Inflammatory macrophage treated with lipopolysaccharide for 4 hours (primary cell): ENCODE data around the gene HYCC1.
"Not testable (repeated sequence)": the region's sequence is repeated elsewhere in the genome, so short reads cannot be mapped to it uniquely, and the experiment has no call there.

ENCODE experiments used
- DNase-seq: peaks from one replicate; pipeline ENCODE4 v3.0.0-alpha.2; 2020

Gene HYCC1

DNA sequence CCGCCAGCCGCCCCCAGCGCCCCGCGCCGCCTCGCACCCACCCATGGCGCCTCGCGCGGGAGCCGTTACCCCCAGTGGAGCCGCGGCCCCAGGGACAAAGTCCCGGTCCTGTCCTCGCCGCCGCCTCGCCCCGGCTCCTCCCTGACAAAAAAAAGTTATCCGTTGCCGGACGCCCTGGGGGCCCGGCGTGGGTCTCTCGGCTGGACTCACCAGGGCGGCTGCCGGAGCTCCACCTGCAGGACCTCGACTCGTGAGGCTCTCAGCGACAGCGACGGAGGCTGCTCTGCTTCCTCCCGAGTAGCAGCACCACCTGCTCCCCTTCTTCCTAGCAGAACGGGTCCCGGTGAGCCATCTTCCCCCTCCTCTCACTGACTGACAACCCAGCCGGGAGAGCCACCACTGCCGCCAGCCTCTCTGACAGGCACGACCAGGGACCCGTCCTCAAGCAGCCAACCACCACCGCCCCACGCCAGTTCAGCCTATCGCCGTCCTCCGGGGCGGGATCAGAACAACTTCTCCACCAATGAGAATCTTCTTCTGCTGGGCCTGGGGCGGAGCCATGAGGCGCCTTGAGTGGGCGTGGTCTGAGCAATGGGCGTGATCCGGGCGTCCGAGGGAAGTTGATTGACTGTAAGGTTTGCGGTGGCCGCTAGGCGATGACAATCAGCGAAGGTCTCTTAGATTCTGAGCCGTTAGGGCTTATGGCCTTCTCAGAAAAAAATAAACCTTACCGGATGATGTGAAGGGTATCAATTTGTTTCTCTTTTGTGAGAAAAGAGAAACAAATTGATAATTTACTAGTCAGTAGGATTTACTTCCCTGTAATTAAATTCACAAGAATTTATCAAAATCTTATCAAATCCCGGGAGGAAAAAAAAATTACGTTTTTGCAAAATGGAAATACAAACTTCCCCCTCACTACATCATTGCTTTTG is at the start of gene HYCC1:
Gene HYCC1 (minus strand): TSS at position 416 of the 935 bp plus-strand sequence. CDS start 23,019 bp downstream, outside the sequence.
- DNase-seq, result peak; percentile 99

DNA sequence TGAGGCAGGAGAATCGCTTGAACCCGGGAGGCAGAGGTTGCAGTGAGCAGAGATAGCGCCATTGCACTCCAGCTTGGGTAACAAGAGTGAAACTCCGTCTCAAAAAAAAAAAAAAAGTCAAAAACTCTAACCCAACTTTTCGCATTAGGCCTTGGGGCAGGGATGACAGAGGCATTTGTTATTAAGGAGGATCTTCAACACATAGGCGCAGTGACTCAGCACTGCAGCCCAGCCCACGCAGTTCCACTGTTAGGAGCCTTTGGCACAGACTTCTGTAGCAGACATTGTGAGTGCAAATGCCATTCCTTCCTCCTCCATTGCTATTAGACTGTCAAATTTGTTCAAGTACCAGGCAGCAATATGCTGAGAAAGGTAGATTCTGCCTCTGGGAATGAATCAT is 48.5 kb upstream of the HYCC1 start:
- peak; percentile 48 for DNase-seq

DNA sequence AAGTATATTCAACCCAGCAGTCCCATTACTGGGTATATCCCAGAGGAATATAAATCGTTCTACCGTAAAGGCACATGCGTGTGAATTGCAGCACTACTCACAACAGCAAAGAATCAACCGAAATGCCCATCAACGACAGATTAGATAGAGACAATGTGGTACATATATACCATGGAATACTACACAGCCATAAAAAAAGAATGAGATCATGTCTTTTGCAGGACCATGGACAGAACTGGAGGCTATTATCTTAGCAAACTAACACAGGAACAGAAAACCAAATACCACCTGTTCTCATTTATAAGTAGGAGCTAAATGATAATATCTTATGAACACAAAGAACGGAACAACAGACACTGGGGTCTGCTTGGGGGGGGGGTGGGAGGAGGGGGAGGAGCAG is 47.4 kb upstream of the HYCC1 start:
- no peak for DNase-seq

DNA sequence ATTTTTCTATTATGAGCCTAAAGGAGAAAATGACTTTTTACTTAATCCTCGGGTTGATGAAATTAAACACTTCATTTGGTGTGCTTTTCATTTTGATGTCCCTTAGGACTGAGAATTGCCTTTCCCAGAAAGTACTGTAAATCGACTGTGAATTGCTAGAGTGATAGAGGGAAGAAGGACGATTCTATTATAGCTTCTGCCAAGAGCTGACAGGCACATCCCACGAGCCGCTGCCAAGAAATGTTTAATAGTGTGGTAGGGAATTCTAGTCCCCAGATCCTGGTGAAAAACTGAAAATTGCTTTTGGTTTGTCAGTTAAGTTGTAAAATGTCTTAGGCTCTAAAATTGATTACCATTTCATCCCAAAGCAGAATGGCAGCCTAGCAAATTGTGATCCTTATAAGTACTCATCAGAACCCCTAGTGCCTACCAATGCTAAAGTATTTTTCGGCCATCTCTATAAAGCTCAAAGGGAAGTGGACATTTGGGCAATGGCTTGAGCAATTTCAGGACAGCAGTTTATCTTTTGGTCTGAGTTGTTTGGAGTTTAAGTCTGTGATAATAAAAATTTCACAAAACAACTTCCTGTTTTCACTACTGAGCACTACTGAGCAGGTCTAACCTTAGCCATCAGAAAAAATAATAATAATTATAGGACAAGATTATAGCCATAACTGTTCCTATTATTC is 44.6 kb upstream of the HYCC1 start:
- DNase-seq, result peak; percentile 29

DNA sequence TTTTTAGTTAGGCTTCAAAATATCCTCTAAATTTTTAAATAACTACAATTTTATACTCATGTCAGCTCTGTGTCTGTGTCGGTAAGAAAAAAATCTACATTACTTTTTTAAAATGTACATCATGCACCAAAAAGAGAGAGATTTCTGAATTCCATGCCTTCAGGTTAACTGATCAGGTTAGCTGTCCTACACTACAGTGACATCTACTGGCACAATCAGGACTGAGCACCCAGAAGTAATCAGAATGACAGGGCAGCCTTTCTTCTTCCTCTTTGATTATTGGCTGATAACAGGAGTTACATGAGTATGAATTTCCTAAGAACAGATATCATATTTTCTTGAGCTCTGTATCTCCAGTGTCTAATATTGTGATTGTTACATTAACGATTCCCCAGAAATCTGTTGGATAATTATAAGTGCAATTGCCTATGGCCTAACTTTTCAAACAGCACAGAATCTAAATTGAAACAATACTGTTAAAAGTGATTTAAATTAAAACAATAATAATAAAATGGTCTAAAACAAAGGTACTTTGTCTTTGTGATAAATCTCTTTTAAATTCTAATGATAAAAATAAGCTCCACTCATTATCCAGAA is 41.8 kb upstream of the HYCC1 start:
- peak; percentile 76 for DNase-seq

DNA sequence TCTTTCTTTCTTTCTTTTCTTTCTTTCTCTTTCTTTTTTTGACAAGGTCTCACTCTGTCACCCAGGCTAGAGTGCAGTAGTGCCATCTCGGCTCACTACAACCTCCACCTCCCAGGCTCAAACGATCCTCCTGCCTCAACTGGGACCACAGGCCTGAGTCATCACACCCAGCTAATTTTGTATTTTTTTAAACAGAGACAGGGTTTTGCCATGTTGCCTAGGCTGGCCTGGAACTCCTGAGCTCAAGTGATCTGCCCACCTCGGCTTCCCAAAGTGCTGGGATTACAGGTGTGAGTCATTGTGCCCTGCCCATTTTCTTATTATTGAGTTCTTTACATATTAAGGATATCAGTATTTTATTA is 37.2 kb upstream of the HYCC1 start:
- DNase-seq, result not testable (repeated sequence)

DNA sequence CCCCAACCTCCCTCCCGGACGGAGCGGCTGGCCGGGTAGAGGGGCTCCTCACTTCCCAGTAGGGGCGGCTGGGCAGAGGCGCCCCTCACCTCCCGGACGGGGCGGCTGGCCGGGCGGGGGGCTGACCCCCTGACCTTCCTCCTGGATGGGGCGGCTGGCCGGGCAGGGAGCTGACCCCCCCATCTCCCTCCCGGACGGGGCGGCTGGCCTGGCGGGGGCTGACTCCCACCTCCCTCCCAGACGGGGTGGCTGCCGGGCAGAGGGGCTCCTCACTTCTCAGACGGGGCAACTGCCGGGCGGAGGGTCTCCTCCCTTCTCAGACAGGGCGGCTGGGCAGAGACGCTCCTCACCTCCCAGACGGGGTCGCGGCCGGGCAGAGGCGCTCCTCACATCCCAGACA is 32.4 kb upstream of the HYCC1 start:
- not testable (repeated sequence) for DNase-seq

DNA sequence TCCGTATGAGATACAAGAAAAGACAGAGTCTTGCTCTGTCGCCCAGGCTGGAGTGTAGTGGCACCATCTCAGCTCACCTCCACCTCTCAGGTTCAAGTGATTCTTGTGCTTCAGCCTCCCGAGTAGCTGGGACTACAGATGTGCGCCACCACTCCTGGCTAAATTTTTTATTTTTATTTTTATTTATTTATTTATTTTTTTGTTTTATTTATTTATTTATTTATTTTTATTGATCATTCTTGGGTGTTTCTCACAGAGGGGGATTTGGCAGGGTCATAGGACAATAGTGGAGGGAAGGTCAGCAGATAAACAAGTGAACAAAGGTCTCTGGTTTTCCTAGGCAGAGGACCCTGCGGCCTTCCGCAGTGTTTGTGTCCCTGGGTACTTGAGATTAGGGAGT is 31.2 kb upstream of the HYCC1 start:
- not testable (repeated sequence) for DNase-seq

DNA sequence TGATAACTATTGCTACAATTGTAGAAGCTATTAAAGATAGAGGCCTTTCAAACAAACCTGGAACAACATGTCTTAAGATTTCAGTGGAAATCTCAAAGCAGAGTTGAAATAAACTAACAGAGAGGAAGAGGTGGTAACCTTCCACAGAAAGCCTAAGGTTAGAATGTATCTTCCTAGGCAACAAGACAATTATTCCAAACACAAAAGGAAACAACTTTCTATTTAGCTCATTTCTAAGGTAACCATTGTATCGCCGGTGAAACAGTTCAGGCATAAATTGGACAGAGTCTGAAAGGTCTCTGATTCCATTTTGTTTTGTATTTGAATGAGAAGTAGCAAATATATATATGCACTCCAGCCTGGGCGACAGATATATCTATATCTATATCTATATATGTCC is 30.7 kb upstream of the HYCC1 start:
- no peak for DNase-seq

DNA sequence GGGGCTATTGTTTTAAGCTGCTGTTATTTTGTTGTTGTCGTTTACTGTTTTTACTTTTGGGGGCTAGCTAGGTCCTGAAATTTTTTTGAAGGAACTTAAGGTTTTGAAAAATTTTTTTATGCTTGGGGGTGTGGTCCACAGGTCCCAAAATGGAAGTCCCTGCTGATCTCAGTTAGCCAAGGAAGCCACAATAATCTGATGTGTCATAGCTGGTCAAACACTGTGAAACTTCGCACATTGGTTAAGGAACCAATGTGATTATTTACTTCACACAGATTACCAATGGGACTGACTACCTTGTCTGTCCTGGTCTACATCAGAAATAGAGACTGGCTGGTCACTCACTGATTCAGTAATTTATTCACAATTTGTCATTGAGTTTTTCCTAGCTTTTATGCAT is 29.5 kb upstream of the HYCC1 start:
- peak; percentile 19 for DNase-seq

DNA sequence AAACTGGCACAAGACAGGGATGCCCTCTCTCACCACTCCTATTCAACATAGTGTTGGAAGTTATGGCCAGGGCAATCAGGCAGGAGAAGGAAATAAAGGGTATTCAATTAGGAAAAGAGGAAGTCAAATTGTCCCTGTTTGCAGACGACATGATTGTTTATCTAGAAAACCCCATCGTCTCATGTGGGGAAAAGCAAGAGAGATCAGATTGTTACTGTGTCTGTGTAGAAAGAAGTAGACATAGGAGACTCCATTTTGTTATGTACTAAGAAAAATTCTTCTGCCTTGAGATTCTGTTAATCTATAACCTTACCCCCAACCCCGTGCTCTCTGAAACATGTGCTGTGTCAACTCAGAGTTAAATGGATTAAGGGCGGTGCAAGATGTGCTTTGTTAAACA is 25.7 kb upstream of the HYCC1 start:
- not testable (repeated sequence) for DNase-seq

DNA sequence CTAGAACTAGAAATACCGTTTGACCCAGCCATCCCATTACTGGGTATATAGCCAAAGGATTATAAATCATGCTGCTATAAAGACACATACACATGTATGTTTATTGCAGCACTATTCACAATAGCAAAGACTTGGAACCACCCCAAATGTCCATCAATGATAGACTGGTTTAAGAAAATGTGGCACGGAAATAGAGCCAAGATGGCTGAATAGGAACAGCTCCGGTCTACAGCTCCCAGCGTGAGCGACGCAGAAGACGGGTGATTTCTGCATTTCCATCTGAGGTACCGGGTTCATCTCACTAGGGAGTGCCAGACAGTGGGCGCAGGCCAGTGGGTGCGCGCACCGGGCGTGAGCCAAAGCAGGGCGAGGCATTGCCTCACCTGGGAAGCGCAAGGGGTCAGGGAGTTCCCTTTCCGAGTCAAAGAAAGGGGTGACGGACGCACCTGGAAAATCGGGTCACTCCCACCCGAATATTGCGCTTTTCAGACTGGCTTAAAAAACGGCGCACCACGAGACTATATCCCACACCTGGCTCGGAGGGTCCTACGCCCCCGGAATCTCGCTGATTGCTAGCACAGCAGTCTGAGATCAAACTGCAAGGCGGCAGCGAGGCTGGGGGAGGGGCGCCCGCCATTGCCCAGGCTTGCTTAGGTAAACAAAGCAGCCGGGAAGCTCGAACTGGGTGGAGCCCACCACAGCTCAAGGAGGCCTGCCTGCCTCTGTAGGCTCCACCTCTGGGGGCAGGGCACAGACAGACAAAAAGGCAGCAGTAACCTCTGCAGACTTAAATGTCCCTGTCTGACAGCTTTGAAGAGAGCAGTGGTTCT is 21.8 kb upstream of the HYCC1 start:
- DNase-seq, result not testable (repeated sequence)

DNA sequence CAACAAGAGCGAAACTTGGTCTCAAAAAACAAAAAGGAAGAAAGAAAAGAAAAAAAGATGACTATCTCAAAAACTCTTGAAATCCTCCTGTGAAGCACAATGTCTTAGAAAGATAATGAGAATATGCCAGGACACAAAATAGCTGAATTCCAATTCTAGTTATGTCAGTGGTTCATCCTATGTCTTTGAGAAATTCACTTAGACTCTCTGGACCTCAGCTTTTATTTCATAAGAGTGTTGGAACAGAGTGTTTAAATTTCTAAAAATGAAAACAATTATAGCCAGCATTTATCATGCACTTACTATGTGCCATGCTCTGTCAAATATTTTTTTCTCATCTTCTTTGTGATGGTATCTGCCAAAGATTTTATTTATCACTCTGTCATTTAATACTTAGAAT is 13.3 kb upstream of the HYCC1 start:
- no peak for DNase-seq

DNA sequence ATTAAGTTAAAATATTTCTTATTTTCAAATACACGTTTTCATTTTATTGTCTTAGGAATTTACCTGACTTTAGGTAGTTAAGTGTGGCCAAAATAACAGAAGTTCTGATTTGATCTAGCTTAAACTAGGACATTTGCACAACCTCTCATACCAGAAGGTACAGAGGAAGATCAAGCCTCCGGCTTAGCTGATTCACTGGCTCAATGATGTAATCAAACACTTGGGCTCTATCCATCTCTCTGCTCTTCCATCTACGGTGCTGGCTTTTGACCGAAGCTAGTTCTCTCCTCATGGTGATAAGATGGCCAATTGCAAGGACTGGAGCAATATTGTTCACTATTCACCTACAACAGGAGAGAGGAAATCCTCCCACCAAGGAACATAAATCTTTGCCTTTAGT is 12.2 kb upstream of the HYCC1 start:
- no peak for DNase-seq

DNA sequence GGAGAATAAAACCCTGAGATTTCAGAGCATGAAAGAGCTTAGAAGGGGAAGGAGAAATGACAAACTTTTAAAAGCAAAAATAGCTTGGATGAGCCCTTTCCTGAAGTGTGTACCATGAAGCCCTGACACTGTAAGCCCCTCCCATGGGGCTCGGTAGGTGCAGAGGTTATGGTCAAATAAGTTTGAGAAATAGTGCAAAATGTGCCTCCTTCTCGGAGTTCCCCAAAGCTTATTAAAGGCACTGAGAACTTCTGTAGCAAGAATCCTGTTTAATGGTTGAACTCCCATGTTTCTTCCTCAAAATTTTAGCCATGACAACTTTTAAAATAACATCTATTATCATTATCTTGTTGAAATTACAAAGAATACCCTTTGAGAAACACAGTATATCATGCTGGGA is 10.5 kb upstream of the HYCC1 start:
- DNase-seq, result peak; percentile 18

DNA sequence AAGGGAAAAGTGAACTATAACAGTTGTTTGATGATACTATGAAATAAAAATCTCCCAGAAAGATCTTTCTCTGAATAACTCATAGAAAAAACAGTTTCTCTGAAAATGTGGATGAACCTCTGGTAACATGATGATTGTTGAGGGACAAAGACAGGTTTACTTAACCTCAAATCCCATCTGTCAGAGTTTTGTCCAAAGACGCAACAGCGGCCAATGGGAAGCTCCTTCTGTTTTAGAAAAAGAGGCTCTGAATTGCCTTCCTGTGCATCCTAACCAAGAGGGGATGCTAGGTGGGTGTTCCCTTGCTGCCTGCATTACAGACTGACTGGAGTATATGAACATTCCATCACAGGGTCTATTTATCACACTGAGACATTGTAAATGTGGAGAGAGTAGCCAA is 8.9 kb upstream of the HYCC1 start:
- no peak for DNase-seq

DNA sequence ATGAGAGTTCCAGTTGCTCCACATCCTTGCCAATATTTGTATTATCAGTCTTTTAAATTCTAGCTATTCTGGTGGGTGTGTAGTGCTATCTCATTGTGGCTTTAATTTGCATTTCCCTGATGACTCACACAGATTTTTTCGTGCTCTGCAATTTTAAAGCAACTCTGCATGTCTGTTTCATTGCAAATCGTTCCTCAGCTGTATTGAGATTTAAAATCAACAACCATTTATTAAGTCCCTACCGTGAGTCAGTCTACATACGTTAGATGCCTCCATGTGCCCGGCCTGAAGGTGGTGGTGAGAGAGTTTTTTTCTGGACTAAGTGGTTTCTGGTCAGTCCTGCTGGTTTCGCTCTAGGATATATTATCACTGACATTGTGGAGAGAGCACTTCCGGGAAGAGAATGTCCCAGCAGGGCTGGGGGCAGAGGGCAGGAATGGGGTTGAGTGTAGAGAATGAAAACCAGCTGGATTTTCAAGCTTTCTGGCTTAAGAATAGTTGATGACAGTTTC is 8.4 kb upstream of the HYCC1 start:
- peak; percentile 61 for DNase-seq

DNA sequence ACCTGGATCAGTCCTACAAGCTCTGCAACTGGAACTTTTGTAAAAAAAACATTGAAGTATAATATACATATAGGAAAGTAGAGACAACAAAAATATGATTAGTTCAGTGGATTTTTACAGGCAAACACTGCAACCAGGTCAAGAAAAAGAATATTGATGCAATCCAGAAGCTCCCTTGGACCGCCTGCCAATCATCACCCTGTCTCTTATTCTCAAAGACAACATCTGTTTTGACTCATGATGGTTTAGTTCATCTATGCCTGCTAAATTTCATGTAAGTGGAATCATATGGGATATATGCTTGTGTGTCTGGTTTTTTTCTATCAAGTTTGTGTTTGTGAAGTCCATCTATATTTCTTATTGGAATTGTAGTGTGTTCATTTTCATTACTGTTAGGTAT is 7.7 kb upstream of the HYCC1 start:
- DNase-seq, result no peak

DNA sequence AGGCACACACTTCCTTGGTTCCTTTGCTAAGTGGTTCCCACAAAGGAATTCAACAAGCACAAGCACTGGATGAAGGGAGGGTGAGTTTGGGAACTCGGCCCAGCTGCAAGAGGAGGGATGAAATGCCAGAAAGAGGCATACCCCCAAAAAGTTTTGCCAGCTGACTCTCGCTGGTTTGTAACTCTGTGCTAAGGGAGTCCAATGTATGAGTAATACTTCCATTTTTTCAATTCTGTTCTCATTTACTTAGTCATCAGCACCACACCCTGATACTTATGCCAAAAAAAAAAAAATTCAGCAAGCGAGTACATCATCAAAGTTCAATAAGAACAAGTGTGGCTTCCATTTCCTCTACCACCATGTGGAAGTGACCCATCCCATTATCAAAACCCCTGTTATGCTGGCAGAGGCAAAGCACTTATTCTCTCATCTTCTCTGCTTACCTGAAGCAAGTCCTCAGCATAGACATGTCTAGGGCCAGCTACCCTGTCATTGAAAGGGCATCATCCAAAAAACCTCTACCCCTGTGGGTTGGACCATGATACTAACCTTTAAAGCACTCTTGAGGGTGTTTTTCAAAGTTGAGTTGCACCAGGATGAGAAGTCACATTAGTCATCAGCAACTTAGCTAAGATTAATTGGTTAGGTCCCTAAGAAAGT is 6.9 kb upstream of the HYCC1 start:
- DNase-seq, result peak; percentile 91

DNA sequence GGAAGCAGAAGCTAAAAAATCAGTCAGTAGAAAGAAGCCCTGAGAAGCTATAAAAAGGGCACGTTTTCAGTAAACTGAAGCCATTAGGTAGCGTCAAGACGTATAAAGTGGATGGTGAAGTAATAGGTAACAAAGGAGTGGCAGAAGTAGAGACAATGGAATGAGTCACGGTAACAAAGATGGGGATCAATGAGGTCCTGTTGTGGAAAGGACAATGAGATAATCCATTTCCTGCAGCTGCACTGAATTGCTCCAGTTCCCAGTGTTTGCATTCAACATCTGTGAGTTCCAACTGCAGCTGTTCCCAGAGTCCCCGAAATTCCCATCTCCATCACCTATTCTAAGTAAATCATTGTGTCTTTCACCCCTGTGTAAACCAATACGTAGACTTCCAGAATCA is 4.8 kb upstream of the HYCC1 start:
- DNase-seq, result no peak

DNA sequence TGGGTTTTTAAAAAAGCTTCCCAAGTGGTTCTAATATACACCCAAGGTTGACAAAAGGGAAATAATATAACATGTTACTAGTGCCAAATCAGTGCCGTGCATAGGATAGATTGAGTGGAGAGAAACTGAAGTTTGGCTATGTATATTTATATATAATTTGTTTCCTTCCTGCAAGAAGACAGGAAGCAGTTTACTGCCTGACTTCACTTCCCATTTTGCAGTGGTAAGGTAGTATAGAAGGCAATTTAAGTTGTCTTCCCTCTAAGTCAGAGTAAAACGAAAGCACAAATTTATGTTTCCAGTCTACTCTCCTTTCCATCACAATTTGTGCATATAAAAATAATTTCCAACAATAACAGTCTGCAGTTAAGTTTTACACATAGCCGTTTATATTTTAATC is 3.4 kb upstream of the HYCC1 start:
- DNase-seq, result peak; percentile 56
